GM23248 (cell line): ENCODE measurements around the gene B3GNT4. TPM values are rescaled to one million over a fixed set of nuclear protein-coding genes. Genes with fewer than 3 reads are reported as not detected.
A peak's percentile ranks its signal among the peaks of the same experiment; 100 is the strongest.
"Not testable (repeated sequence)": the region's sequence is repeated elsewhere in the genome, so short reads cannot be mapped to it uniquely, and the experiment has no call there.

ENCODE experiments used
- DNase-seq: peaks from one replicate; pipeline ENCODE4 v3.0.0-alpha.2; 2015
- H2AFZ ChIP-seq: fragments of 200-600 bp; sonication (generic); 2 replicates; pipeline ENCODE4 v1.6.1; 2016; ENCODE audit warnings: antibody characterized with exemption
- H3F3A ChIP-seq: fragments of 200-600 bp; sonication (generic); 2 replicates; pipeline ENCODE4 v1.6.1; 2016; ENCODE audit warnings: mild to moderate bottlenecking, antibody characterized with exemption, mixed run types; ENCODE audit not compliant: insufficient read depth
- H3K27ac ChIP-seq: fragments of 200-600 bp; sonication (generic); 2 replicates; pipeline ENCODE4 v1.5.1; 2016; ENCODE audit warnings: mild to moderate bottlenecking
- H3K27me3 ChIP-seq: fragments of 200-600 bp; sonication (generic); replicated peaks from 2 replicates; pipeline ENCODE4 v1.6.1; 2016; ENCODE audit warnings: mild to moderate bottlenecking; ENCODE audit not compliant: insufficient read depth
- H3K36me3 ChIP-seq: fragments of 200-600 bp; sonication (generic); 2 replicates; pipeline ENCODE4 v1.6.1; 2016; ENCODE audit warnings: low read depth, mild to moderate bottlenecking
- H3K4me1 ChIP-seq: fragments of 200-600 bp; sonication (generic); 2 replicates; pipeline ENCODE4 v1.6.1; 2016; ENCODE audit warnings: mild to moderate bottlenecking; ENCODE audit not compliant: insufficient read depth
- H3K4me2 ChIP-seq: fragments of 200-600 bp; sonication (generic); one replicate; pipeline ENCODE4 v1.6.1; 2016; ENCODE audit warnings: mild to moderate bottlenecking; ENCODE audit not compliant: unreplicated experiment
- H3K4me3 ChIP-seq: fragments of 200-600 bp; sonication (generic); 2 replicates; pipeline ENCODE4 v1.5.1; 2016; ENCODE audit warnings: mild to moderate bottlenecking
- H3K79me2 ChIP-seq: fragments of 200-600 bp; sonication (generic); 2 replicates; pipeline ENCODE4 v1.6.1; 2016; ENCODE audit warnings: mild to moderate bottlenecking; ENCODE audit not compliant: insufficient read depth
- H3K9ac ChIP-seq: fragments of 200-600 bp; sonication (generic); 2 replicates; pipeline ENCODE4 v1.6.1; 2016; ENCODE audit warnings: mild to moderate bottlenecking
- H3K9me2 ChIP-seq: fragments of 200-600 bp; sonication (generic); 2 replicates; pipeline ENCODE4 v1.6.1; 2016; ENCODE audit warnings: mixed run types, mild to moderate bottlenecking, moderate library complexity; ENCODE audit not compliant: insufficient read depth
- H3K9me3 ChIP-seq: fragments of 200-600 bp; sonication (generic); one replicate; pipeline ENCODE4 v1.6.1; 2017; ENCODE audit warnings: low read depth
- H4K20me1 ChIP-seq: fragments of 200-600 bp; sonication (generic); 2 replicates; pipeline ENCODE4 v1.6.0; 2016; ENCODE audit not compliant: insufficient read depth
- EZH2 ChIP-seq: fragments of 200-600 bp; sonication (generic); IDR thresholded peaks from 2 replicates; pipeline ENCODE4 v1.6.1; 2018; ENCODE audit warnings: antibody characterized with exemption, mild to moderate bottlenecking; ENCODE audit not compliant: insufficient read depth, poor library complexity, severe bottlenecking
- EZH2phosphoT487 ChIP-seq: fragments of 200-600 bp; sonication (generic); IDR thresholded peaks from 2 replicates; pipeline ENCODE4 v1.6.1; 2018; ENCODE audit warnings: antibody characterized with exemption, moderate library complexity, mild to moderate bottlenecking, low read depth; ENCODE audit not compliant: insufficient read depth
- WGBS, 2 experiments: methylation state at CpG; one replicate each; pipeline ENCODE4 v1.1.6; 2015 to 2017; ENCODE audit warnings: low lambda C conversion rate in 2 of 2, low coverage in 1 of 2; ENCODE audit errors: missing lambda C conversion rate in 2 of 2; 5-methylcytosine and 5-hydroxymethylcytosine counted together
- in situ Hi-C: fragments of 300-500 bp; cut with MboI; formaldehyde crosslinking; loops from 2 replicates; pipeline ENCODE4 v1.15.0; 2020
- polyA plus RNA-seq: library from polyadenylated mRNA; unstranded; fragments of >200 nt; fragmentation: Nextera tagmentation; extraction: Ambion mirVana; gene quantifications from 2 replicates; pipeline ENCODE4 v1.2.1, GENCODE V29; 2016
- small RNA-seq: library from RNA; depleted of rRNA; stranded (forward); fragments of <200 nt; gene quantifications from one replicate; pipeline ENCODE3, GENCODE V24; 2014; ENCODE audit warnings: low read depth, low replicate concordance
- total RNA-seq: library from RNA; depleted of rRNA; stranded (reverse); fragments of >200 nt; shearing (Covaris generic); gene quantifications from 2 replicates; pipeline ENCODE4 v1.2.3, GENCODE V29; 2014; rRNA removed

B3GNT4 gene
- total and polyA plus RNA-seq, 2 experiments from 2014 or later = 0.22 to 0.40 TPM

GRCh38 chr12:122244565-122245371, 41.3 kb downstream of the B3GNT4 start:
- in situ Hi-C loops = no loop called here
- Histone ChIP-seq H4K20me1 (no peaks in the 10 kb centered on the region), H3K4me2 (no peak overlapping the region), H3K79me2 (no peaks in the 10 kb centered on the region), H3K9me3 (no peaks in the 10 kb centered on the region), H3K27me3 (no peaks in the 10 kb centered on the region), H3K36me3 (peaks cover 3% of the 10 kb centered on the region; the same call in 1 of the 2 replicates), H3K9ac (no peak overlapping the region), H3K4me3 (no peak overlapping the region), H3F3A (no peaks in the 10 kb centered on the region), H3K27ac (no peak overlapping the region), H3K9me2 (no peaks in the 10 kb centered on the region), H2AFZ (no peak overlapping the region), H3K4me1 (no peaks in the 10 kb centered on the region)
- DNase-seq = no peak
- TF ChIP-seq EZH2 = no peak
- WGBS, 2 experiments = 85 to 87% methylated on average over 11 of the region's 11 CpGs

- H3K79me2 ChIP-seq = no peaks in the 10 kb centered on the region
- 91 to 95% methylated on average over 1 of the region's 1 CpG for WGBS, 2 experiments
These were observed 42.0 kb downstream of the B3GNT4 start for GRCh38 chr12:122245553-122245952.

DNA sequence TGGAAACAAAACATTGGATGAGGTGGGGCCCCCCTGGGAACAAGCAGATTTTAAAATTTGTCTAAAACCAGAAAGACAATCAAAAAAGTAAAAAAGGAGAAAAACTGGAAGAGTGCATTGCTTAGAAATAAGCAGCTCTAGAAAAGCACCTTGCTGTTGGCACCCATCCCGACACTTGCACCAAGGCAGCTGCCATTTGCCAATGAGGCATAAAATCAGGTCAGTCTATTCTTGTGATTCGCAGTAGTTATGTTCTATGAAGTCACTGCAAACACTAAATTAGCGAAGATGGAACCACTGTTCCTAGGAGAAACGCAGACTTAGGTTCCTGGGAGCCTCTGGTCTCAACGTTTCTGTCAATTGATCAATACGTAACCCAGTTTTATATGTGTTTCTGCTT, 46.5 kb downstream of the B3GNT4 start:
- H3K27ac ChIP-seq = no peak overlapping the region
- TF ChIP-seq EZH2phosphoT487 (no peak), EZH2 (no peak)
- H3F3A ChIP-seq = no peaks in the 10 kb centered on the region
- H3K9ac ChIP-seq = no peak overlapping the region
- H3K4me3 ChIP-seq = no peak overlapping the region
- in situ Hi-C loops = no loop called here
- H3K4me1 ChIP-seq = no peaks in the 10 kb centered on the region
- H2AFZ ChIP-seq = no peak overlapping the region
- H3K79me2 ChIP-seq = peaks cover 8% of the 10 kb centered on the region; the same call in 1 of the 2 replicates
- no peak for DNase-seq
- H4K20me1 ChIP-seq = no peaks in the 10 kb centered on the region
- no peaks in the 10 kb centered on the region for H3K27me3 ChIP-seq
- 0 out of 2 replicates have a peak, but pooled peaks cover under 1% of the 10 kb centered on the region for H3K36me3 ChIP-seq
- 89 to 95% methylated on average over 6 of the region's 6 CpGs for WGBS, 2 experiments
- no peaks in the 10 kb centered on the region for H3K9me2 ChIP-seq
- no peak overlapping the region for H3K4me2 ChIP-seq
- H3K9me3 ChIP-seq = no peaks in the 10 kb centered on the region

More at GRCh38 chr12:122245553-122245952, 42.0 kb downstream of the B3GNT4 start:
- H2AFZ ChIP-seq = no peak overlapping the region
- no peaks in the 10 kb centered on the region for H3K4me1 ChIP-seq
- H4K20me1 ChIP-seq = no peaks in the 10 kb centered on the region
- no peak overlapping the region for H3K27ac ChIP-seq
- no peak for DNase-seq
- in situ Hi-C loops = no loop called here
- no peak for TF ChIP-seq EZH2
- no peaks in the 10 kb centered on the region for H3K9me2 ChIP-seq
- no peaks in the 10 kb centered on the region for H3K9me3 ChIP-seq
- H3K4me3 ChIP-seq = no peak overlapping the region
- H3K4me2 ChIP-seq = no peak overlapping the region
- no peak overlapping the region for H3K9ac ChIP-seq
- peaks cover 3% of the 10 kb centered on the region; the same call in 1 of the 2 replicates for H3K36me3 ChIP-seq
- no peaks in the 10 kb centered on the region for H3K27me3 ChIP-seq
- no peaks in the 10 kb centered on the region for H3F3A ChIP-seq

DNA sequence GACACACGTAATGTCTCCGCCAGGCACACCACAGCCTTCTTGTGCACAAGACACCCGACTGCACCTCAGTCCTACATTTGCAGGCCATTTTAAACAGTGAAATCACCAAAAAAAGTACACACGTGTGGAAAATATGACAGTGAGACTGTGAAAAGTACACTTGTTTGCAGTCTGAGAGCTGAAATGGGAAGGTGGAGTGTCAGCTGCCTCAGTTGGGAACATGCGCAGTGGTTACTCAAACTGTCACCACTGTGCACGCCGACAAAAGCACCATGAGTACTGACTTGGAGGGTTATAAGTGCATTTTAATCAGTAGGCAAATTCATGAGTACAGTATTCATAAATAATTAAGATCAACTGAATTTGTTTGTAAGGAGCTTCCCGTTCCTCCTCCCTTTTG, 47.0 kb downstream of the B3GNT4 start:
- H3K4me3 ChIP-seq = no peak overlapping the region
- H3F3A ChIP-seq = no peaks in the 10 kb centered on the region
- no peaks in the 10 kb centered on the region for H3K9me2 ChIP-seq
- no peaks in the 10 kb centered on the region for H3K27me3 ChIP-seq
- no peak overlapping the region for H2AFZ ChIP-seq
- 93 to 94% methylated on average over 8 of the region's 8 CpGs for WGBS, 2 experiments
- no peaks in the 10 kb centered on the region for H4K20me1 ChIP-seq
- TF ChIP-seq EZH2 (no peak), EZH2phosphoT487 (no peak)
- H3K9ac ChIP-seq = no peak overlapping the region
- no peaks in the 10 kb centered on the region for H3K4me1 ChIP-seq
- H3K79me2 ChIP-seq = peaks cover 8% of the 10 kb centered on the region; the same call in 1 of the 2 replicates
- in situ Hi-C loops = no loop called here
- H3K4me2 ChIP-seq = no peak overlapping the region
- DNase-seq = no peak
- H3K36me3 ChIP-seq = no peaks in the 10 kb centered on the region
- H3K27ac ChIP-seq = no peak overlapping the region
- no peaks in the 10 kb centered on the region for H3K9me3 ChIP-seq

DNA sequence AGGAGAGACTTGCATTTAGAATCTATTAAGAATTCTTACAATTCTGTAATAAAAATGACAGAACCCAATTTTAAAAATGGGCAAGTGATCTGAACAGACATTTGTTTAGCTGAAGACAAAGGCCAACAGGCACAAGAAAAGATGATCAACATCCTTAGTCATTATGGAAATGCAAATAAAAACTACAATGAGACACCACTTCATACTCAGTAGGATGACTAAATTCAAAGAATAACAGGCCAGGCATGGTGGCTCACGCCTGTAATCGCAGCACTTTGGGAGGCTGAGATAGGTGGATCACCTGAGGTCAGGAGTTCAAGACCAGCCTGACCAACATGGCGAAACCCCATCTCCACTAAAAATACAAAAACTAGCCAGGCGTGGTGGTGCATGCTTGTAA, 55.0 kb downstream of the B3GNT4 start:
- H3K27ac ChIP-seq, H3K4me2 ChIP-seq, H3K9me3 ChIP-seq, H3F3A ChIP-seq, H3K4me1 ChIP-seq, H3K9ac ChIP-seq, DNase-seq, in situ Hi-C loops, H3K9me2 ChIP-seq, H3K4me3 ChIP-seq, H3K27me3 ChIP-seq, H2AFZ ChIP-seq, H4K20me1 ChIP-seq: not testable (repeated sequence)
- peaks cover 10% of the 10 kb centered on the region; the same call in 1 of the 2 replicates for H3K79me2 ChIP-seq
- WGBS, 2 experiments = 90 to 100% methylated on average over 4 of the region's 4 CpGs
- peaks cover 22% of the 10 kb centered on the region for H3K36me3 ChIP-seq

Small RNA genes lying within 50 kb of the gene (small RNA-seq; reads per million reads assigned to genes)
- 1.4 reads per million, percentile 56 among the genes with 10 or more reads in this experiment for gene DIABLO

Other genes with a start within 250 kb of the B3GNT4 start
- gene BCL7A, start 181.8 kb upstream of the B3GNT4 start, total RNA-seq = 3.4 and 4.2 TPM in 2 replicates
- 2.7 and 3.0 TPM in 2 replicates for gene BCL7A, start 181.8 kb upstream of the B3GNT4 start, polyA plus RNA-seq
- gene MLXIP, start 125.0 kb upstream of the B3GNT4 start, total RNA-seq = 6.4 and 7.1 TPM in 2 replicates
- 7.4 and 7.5 TPM in 2 replicates for gene MLXIP, start 125.0 kb upstream of the B3GNT4 start, polyA plus RNA-seq
- not detected in 2 replicates for gene IL31, start 29.5 kb upstream of the B3GNT4 start, total RNA-seq
- not detected in 2 replicates for gene IL31, start 29.5 kb upstream of the B3GNT4 start, polyA plus RNA-seq
- gene LRRC43, start 20.6 kb upstream of the B3GNT4 start, total RNA-seq = 6.4 TPM in 1 of 2 replicates, not detected in the other
- 1.5 and 1.9 TPM in 2 replicates for gene LRRC43, start 20.6 kb upstream of the B3GNT4 start, polyA plus RNA-seq
- gene DIABLO, start 22.3 kb downstream of the B3GNT4 start, total RNA-seq = 45.4 and 50.6 TPM in 2 replicates
- 66.0 and 67.6 TPM in 2 replicates for gene DIABLO, start 22.3 kb downstream of the B3GNT4 start, polyA plus RNA-seq
- gene VPS33A, start 62.8 kb downstream of the B3GNT4 start, total RNA-seq = 15.0 and 16.0 TPM in 2 replicates
- gene VPS33A, start 62.8 kb downstream of the B3GNT4 start, polyA plus RNA-seq = 15.3 and 16.2 TPM in 2 replicates
- gene CLIP1, start 219.0 kb downstream of the B3GNT4 start, total RNA-seq = 52.5 and 61.7 TPM in 2 replicates
- gene CLIP1, start 219.0 kb downstream of the B3GNT4 start, polyA plus RNA-seq = 74.5 and 77.8 TPM in 2 replicates